Mesenchymal stem cell (in vitro differentiated cells and primary cell): Measurements from ENCODE around the gene PLPPR1.
"Not testable (repeated sequence)": the region's sequence is repeated elsewhere in the genome, so short reads cannot be mapped to it uniquely, and the experiment has no call there.

Experiments used
- DNase-seq: peaks from one replicate; pipeline ENCODE4 v3.0.0-alpha.2; 2013
- H2AFZ ChIP-seq: one replicate; pipeline ENCODE4 v1.6.1; 2013; ENCODE audit warnings: low read depth, mild to moderate bottlenecking, control low read depth, inconsistent platforms, low read length, moderate library complexity
- H2AK5ac ChIP-seq: 2 replicates; pipeline ENCODE4 v1.6.1; 2013; ENCODE audit warnings: low read length, moderate library complexity, mild to moderate bottlenecking, inconsistent platforms; ENCODE audit not compliant: severe bottlenecking
- H2BK120ac ChIP-seq: one replicate; pipeline ENCODE4 v1.6.1; 2013; ENCODE audit warnings: low read depth, mild to moderate bottlenecking, inconsistent platforms, low read length, moderate library complexity
- H2BK12ac ChIP-seq, 2 experiments: one replicate each; pipeline ENCODE4 v1.6.1; 2013; ENCODE audit warnings: inconsistent platforms in 2 of 2, low read length in 2 of 2, mild to moderate bottlenecking in 2 of 2, moderate library complexity in 2 of 2, control low read depth in 1 of 2
- H2BK15ac ChIP-seq: one replicate; pipeline ENCODE4 v1.6.1; 2013; ENCODE audit warnings: mild to moderate bottlenecking, low read depth, inconsistent platforms; ENCODE audit not compliant: poor library complexity, severe bottlenecking
- H2BK5ac ChIP-seq: 2 replicates; pipeline ENCODE4 v1.6.1; 2013; ENCODE audit warnings: low read depth, mild to moderate bottlenecking, low read length, control low read depth, inconsistent platforms; ENCODE audit not compliant: poor library complexity, severe bottlenecking
- H3K14ac ChIP-seq, 2 experiments: one replicate each; pipeline ENCODE4 v1.6.1; 2013; ENCODE audit warnings: inconsistent platforms in 2 of 2, low read length in 2 of 2, control low read depth in 1 of 2, mild to moderate bottlenecking in 1 of 2, moderate library complexity in 1 of 2
- H3K18ac ChIP-seq, 2 experiments: one replicate each; pipeline ENCODE4 v1.6.1; 2013; ENCODE audit warnings: inconsistent platforms in 2 of 2, low read length in 2 of 2, control low read depth in 1 of 2, low read depth in 1 of 2, mild to moderate bottlenecking in 1 of 2
- H3K23ac ChIP-seq, 2 experiments: one replicate each; pipeline ENCODE4 v1.6.1; 2013; ENCODE audit warnings: inconsistent platforms in 2 of 2, low read length in 2 of 2, mild to moderate bottlenecking in 2 of 2, moderate library complexity in 2 of 2, control low read depth in 1 of 2
- H3K27ac ChIP-seq: 2 replicates; pipeline ENCODE4 v1.5.1; 2013; ENCODE audit warnings: mild to moderate bottlenecking, moderate library complexity, low read length, control low read depth, inconsistent platforms; ENCODE audit not compliant: poor library complexity, severe bottlenecking
- H3K27me3 ChIP-seq, 2 experiments: 2 replicates each; pipeline versions ENCODE4 v1.6.1 to v1.7.0; 2013; ENCODE audit warnings: low read length in 2 of 2, mild to moderate bottlenecking in 2 of 2, moderate library complexity in 2 of 2, control low read depth in 1 of 2, inconsistent platforms in 1 of 2; ENCODE audit not compliant: control insufficient read depth in 1 of 2, insufficient read depth in 1 of 2
- H3K36me3 ChIP-seq, 2 experiments: 2 replicates each; pipeline versions ENCODE4 v1.6.1 to v1.7.0; 2013; ENCODE audit warnings: low read length in 2 of 2, control low read depth in 1 of 2, inconsistent platforms in 1 of 2, low read depth in 1 of 2, mild to moderate bottlenecking in 1 of 2; ENCODE audit not compliant: insufficient read depth in 2 of 2, control insufficient read depth in 1 of 2
- H3K4ac ChIP-seq, 2 experiments: one replicate each; pipeline ENCODE4 v1.6.1; 2013; ENCODE audit warnings: inconsistent platforms in 2 of 2, low read length in 2 of 2, mild to moderate bottlenecking in 2 of 2, moderate library complexity in 2 of 2, control low read depth in 1 of 2, low read depth in 1 of 2
- H3K4me1 ChIP-seq: 2 replicates; pipeline ENCODE4 v1.6.1; 2013; ENCODE audit warnings: low read depth, low read length, control low read depth; ENCODE audit not compliant: control insufficient read depth, insufficient read depth
- H3K4me2 ChIP-seq: 2 replicates; pipeline ENCODE4 v1.6.1; 2013; ENCODE audit warnings: low read length, mild to moderate bottlenecking, inconsistent platforms; ENCODE audit not compliant: poor library complexity, severe bottlenecking
- H3K4me3 ChIP-seq, 2 experiments: 2 replicates each; pipeline versions ENCODE4 v1.5.1 to v1.7.0; 2013; ENCODE audit warnings: low read length in 2 of 2, mild to moderate bottlenecking in 2 of 2, control low read depth in 1 of 2, low read depth in 1 of 2; ENCODE audit not compliant: insufficient read depth in 1 of 2
- H3K79me1 ChIP-seq: replicated peaks from 2 replicates; pipeline ENCODE4 v1.6.1; 2013; ENCODE audit warnings: mild to moderate bottlenecking, control low read depth, low read length, inconsistent platforms; ENCODE audit not compliant: poor library complexity, severe bottlenecking
- H3K9ac ChIP-seq: 2 replicates; pipeline ENCODE4 v1.7.0; 2013; ENCODE audit warnings: mild to moderate bottlenecking, low read length, moderate library complexity
- H3K9me3 ChIP-seq: 2 replicates; pipeline ENCODE4 v1.7.0; 2013; ENCODE audit warnings: mild to moderate bottlenecking, low read length; ENCODE audit not compliant: control insufficient read depth
- H4K8ac ChIP-seq: one replicate; pipeline ENCODE4 v1.6.1; 2013; ENCODE audit warnings: inconsistent platforms, mild to moderate bottlenecking, low read length, moderate library complexity
- H4K91ac ChIP-seq: one replicate; pipeline ENCODE4 v1.6.1; 2013; ENCODE audit warnings: mild to moderate bottlenecking, low read length, inconsistent platforms
- WGBS: methylation state at CpG from one replicate; pipeline ENCODE4 v1.1.7; 2013; ENCODE audit warnings: mixed read lengths; 5-methylcytosine and 5-hydroxymethylcytosine counted together

The PLPPR1 gene

GRCh38 chr9:101121836-101122399 lies 93.4 kb downstream of the PLPPR1 start:
- no peak overlapping the region for H3K27ac ChIP-seq
- H3K27me3 ChIP-seq: no peaks in the 10 kb centered on the region
- no peak overlapping the region for H2BK15ac ChIP-seq
- H3K79me1 ChIP-seq: no peaks in the 10 kb centered on the region
- H3K36me3 ChIP-seq: no peaks in the 10 kb centered on the region
- WGBS: no CpG with 5 or more reads among the region's 2 CpGs
- no peak overlapping the region for H2BK12ac ChIP-seq
- H3K9me3 ChIP-seq: peaks cover 24% of the 10 kb centered on the region
- no peak overlapping the region for H2BK5ac ChIP-seq
- H3K9ac ChIP-seq: no peak overlapping the region
- H2AK5ac ChIP-seq: no peak overlapping the region
- H3K4me2 ChIP-seq: no peak overlapping the region
- H3K4me1 ChIP-seq: no peaks in the 10 kb centered on the region
- no peak overlapping the region for H2AFZ ChIP-seq
- no peak overlapping the region for H3K18ac ChIP-seq
- no peak overlapping the region for H3K14ac ChIP-seq
- no peak for DNase-seq
- H4K8ac ChIP-seq: no peak overlapping the region
- H2BK120ac ChIP-seq: no peak overlapping the region
- H3K4ac ChIP-seq: no peak overlapping the region
- no peak overlapping the region for H3K4me3 ChIP-seq
- no peak overlapping the region for H4K91ac ChIP-seq
- H3K23ac ChIP-seq: no peak overlapping the region

- Histone ChIP-seq H3K14ac (no peak overlapping the region), H4K91ac (no peak overlapping the region), H3K23ac (no peak overlapping the region), H3K9ac (no peak overlapping the region), H3K4me2 (no peak overlapping the region), H3K4ac (no peak overlapping the region), H2BK15ac (no peak overlapping the region), H2BK12ac (no peak overlapping the region), H4K8ac (no peak overlapping the region), H2BK5ac (no peak overlapping the region), H2BK120ac (no peak overlapping the region), H3K4me3 (no peak overlapping the region), H3K4me1 (no peaks in the 10 kb centered on the region), H3K36me3 (no peaks in the 10 kb centered on the region), H2AK5ac (no peak overlapping the region), H3K79me1 (no peaks in the 10 kb centered on the region), H3K9me3 (peaks cover 32% of the 10 kb centered on the region), H2AFZ (no peak overlapping the region), H3K27ac (no peak overlapping the region), H3K27me3 (no peaks in the 10 kb centered on the region), H3K18ac (no peak overlapping the region)
- 27% methylated on average over 2 of the region's 2 CpGs for WGBS
- no peak for DNase-seq
These were observed 98.0 kb downstream of the PLPPR1 start for GRCh38 chr9:101126556-101126955.

GRCh38 chr9:101127369-101127768 lies 98.8 kb downstream of the PLPPR1 start:
- not testable (repeated sequence) for H4K8ac ChIP-seq, H3K4ac ChIP-seq, H3K4me1 ChIP-seq, H3K27ac ChIP-seq, H2BK5ac ChIP-seq, H3K36me3 ChIP-seq, H2AK5ac ChIP-seq, H2AFZ ChIP-seq, H2BK120ac ChIP-seq, H4K91ac ChIP-seq, H3K23ac ChIP-seq, H2BK12ac ChIP-seq, H2BK15ac ChIP-seq, DNase-seq, H3K14ac ChIP-seq, H3K79me1 ChIP-seq, H3K9ac ChIP-seq, H3K4me3 ChIP-seq, H3K4me2 ChIP-seq, H3K18ac ChIP-seq, H3K27me3 ChIP-seq
- WGBS: 34% methylated on average over 3 of the region's 3 CpGs
- peaks cover 32% of the 10 kb centered on the region for H3K9me3 ChIP-seq

GRCh38 chr9:101128623-101129022 lies 100.1 kb downstream of the PLPPR1 start:
- no peak overlapping the region for H2AFZ ChIP-seq
- H4K8ac ChIP-seq: no peak overlapping the region
- H3K4me2 ChIP-seq: no peak overlapping the region
- no peaks in the 10 kb centered on the region for H3K4me1 ChIP-seq
- H3K36me3 ChIP-seq: no peaks in the 10 kb centered on the region
- no peak overlapping the region for H4K91ac ChIP-seq
- H3K9me3 ChIP-seq: peaks cover 23% of the 10 kb centered on the region
- no peak overlapping the region for H3K27ac ChIP-seq
- no peak overlapping the region for H3K23ac ChIP-seq
- H3K4ac ChIP-seq: no peak overlapping the region
- H3K14ac ChIP-seq: no peak overlapping the region
- H3K27me3 ChIP-seq: no peaks in the 10 kb centered on the region
- H3K4me3 ChIP-seq: no peak overlapping the region
- no peak overlapping the region for H2BK120ac ChIP-seq
- H3K18ac ChIP-seq: no peak overlapping the region
- no peak overlapping the region for H2BK15ac ChIP-seq
- no peak overlapping the region for H2BK5ac ChIP-seq
- DNase-seq: no peak
- H3K79me1 ChIP-seq: no peaks in the 10 kb centered on the region
- no peak overlapping the region for H3K9ac ChIP-seq
- no peak overlapping the region for H2AK5ac ChIP-seq
- H2BK12ac ChIP-seq: no peak overlapping the region
